Hepatocyte (in vitro differentiated cells): ENCODE results near the gene CEBPE. TPM values are rescaled to one million over a fixed set of nuclear protein-coding genes. Genes with fewer than 3 reads are reported as not detected.

Source experiments
- DNase-seq: peaks from one replicate; pipeline ENCODE4 v3.0.0-alpha.2; 2016; ENCODE audit warnings: low spot score
- H2AFZ ChIP-seq: fragments of 200-600 bp; sonication (generic); 2 replicates; pipeline ENCODE4 v1.6.0; 2016; ENCODE audit warnings: antibody characterized with exemption, mild to moderate bottlenecking
- H3K27ac ChIP-seq: fragments of 200-600 bp; sonication (generic); 2 replicates; pipeline ENCODE4 v1.5.1; 2016; ENCODE audit warnings: mild to moderate bottlenecking
- H3K27me3 ChIP-seq: fragments of 200-600 bp; sonication (generic); 2 replicates; pipeline ENCODE4 v1.6.1; 2016
- H3K36me3 ChIP-seq: fragments of 200-600 bp; sonication (generic); replicated peaks from 2 replicates; pipeline ENCODE4 v1.5.1; 2016; ENCODE audit warnings: low read depth; ENCODE audit not compliant: insufficient read depth
- H3K4me1 ChIP-seq: fragments of 200-600 bp; sonication (generic); 2 replicates; pipeline ENCODE4 v1.5.1; 2016; ENCODE audit warnings: mild to moderate bottlenecking, moderate library complexity; ENCODE audit not compliant: insufficient read depth
- H3K4me2 ChIP-seq: fragments of 200-600 bp; sonication (generic); 2 replicates; pipeline ENCODE4 v1.6.0; 2016
- H3K4me3 ChIP-seq: fragments of 200-600 bp; sonication (generic); 2 replicates; pipeline ENCODE4 v1.5.1; 2016; ENCODE audit warnings: mild to moderate bottlenecking
- H3K79me2 ChIP-seq: fragments of 200-600 bp; sonication (generic); 2 replicates; pipeline ENCODE4 v1.6.0; 2017; ENCODE audit warnings: mild to moderate bottlenecking
- H3K9me2 ChIP-seq: fragments of 200-600 bp; sonication (generic); replicated peaks from 2 replicates; pipeline ENCODE4 v1.6.0; 2017; ENCODE audit warnings: mild to moderate bottlenecking; ENCODE audit not compliant: insufficient read depth
- H3K9me3 ChIP-seq: fragments of 200-600 bp; sonication (generic); 2 replicates; pipeline ENCODE4 v1.5.1; 2016; ENCODE audit warnings: low read depth, mild to moderate bottlenecking
- H4K20me1 ChIP-seq: fragments of 200-600 bp; sonication (generic); 2 replicates; pipeline ENCODE4 v1.6.0; 2016; ENCODE audit warnings: mild to moderate bottlenecking; ENCODE audit not compliant: insufficient read depth, poor library complexity, severe bottlenecking
- CTCF ChIP-seq: fragments of 200-600 bp; sonication (generic); IDR thresholded peaks from 2 replicates; pipeline ENCODE4 v1.5.1; 2016; ENCODE audit warnings: antibody characterized with exemption, mild to moderate bottlenecking; ENCODE audit not compliant: poor library complexity
- EZH2 ChIP-seq: fragments of 200-600 bp; sonication (generic); IDR thresholded peaks from 2 replicates; pipeline ENCODE4 v1.6.1; 2016; ENCODE audit warnings: antibody characterized with exemption, mild to moderate bottlenecking, borderline replicate concordance
- EZH2phosphoT487 ChIP-seq: fragments of 200-600 bp; sonication (generic); IDR thresholded peaks from one replicate; pipeline ENCODE4 v1.6.1; 2018; ENCODE audit warnings: antibody characterized with exemption, mild to moderate bottlenecking, low read depth, moderate library complexity; ENCODE audit not compliant: unreplicated experiment, severe bottlenecking
- WGBS: methylation state at CpG from one replicate; pipeline ENCODE4 v1.1.6; 2016; ENCODE audit warnings: low lambda C conversion rate; ENCODE audit errors: missing lambda C conversion rate; 5-methylcytosine and 5-hydroxymethylcytosine counted together
- polyA plus RNA-seq: library from polyadenylated mRNA; unstranded; fragments of >200 nt; fragmentation: Nextera tagmentation; extraction: Ambion mirVana; gene quantifications from 2 replicates; pipeline ENCODE4 v1.2.1, GENCODE V29; 2016
- total RNA-seq: library from RNA; depleted of rRNA; stranded (reverse); fragments of >200 nt; gene quantifications from 2 replicates; pipeline ENCODE4 v1.2.3, GENCODE V29; 2014

The CEBPE gene
- total and polyA plus RNA-seq, 2 experiments from 2014 or later = not detected

- H4K20me1 ChIP-seq = no peaks in the 10 kb centered on the region
- peaks cover 10% of the 10 kb centered on the region for H3K4me1 ChIP-seq
- H3K36me3 ChIP-seq = no peaks in the 10 kb centered on the region
- 42% methylated on average over 6 of the region's 6 CpGs for WGBS
- H3K9me2 ChIP-seq = no peaks in the 10 kb centered on the region
- H3K4me3 ChIP-seq = no peak overlapping the region
- no peak overlapping the region for H2AFZ ChIP-seq
- no peak for TF ChIP-seq EZH2
- no peak for TF ChIP-seq CTCF
- no peak for TF ChIP-seq EZH2phosphoT487
- peak overlapping the region; percentile 23 for H3K4me2 ChIP-seq
- H3K9me3 ChIP-seq = no peaks in the 10 kb centered on the region
- peak; percentile 70 for DNase-seq
- H3K27ac ChIP-seq = peak overlapping the region; percentile 78
- no peaks in the 10 kb centered on the region for H3K27me3 ChIP-seq
- no peaks in the 10 kb centered on the region for H3K79me2 ChIP-seq
Measured at GRCh38 chr14:23121361-23121771, 2.3 kb upstream of the CEBPE start.

- no peaks in the 10 kb centered on the region for H4K20me1 ChIP-seq
- H3K4me2 ChIP-seq = peak overlapping the region; percentile 23
- H3K9me3 ChIP-seq = no peaks in the 10 kb centered on the region
- TF ChIP-seq EZH2phosphoT487 (no peak), CTCF (peak; percentile 100)
- H3K9me2 ChIP-seq = no peaks in the 10 kb centered on the region
- no peak overlapping the region for H3K4me3 ChIP-seq
- peak overlapping the region; percentile 78 for H3K27ac ChIP-seq
- H3K79me2 ChIP-seq = no peaks in the 10 kb centered on the region
- no peaks in the 10 kb centered on the region for H3K36me3 ChIP-seq
- peak; percentile 95 for DNase-seq
- H3K4me1 ChIP-seq = peaks cover 10% of the 10 kb centered on the region
- no peaks in the 10 kb centered on the region for H3K27me3 ChIP-seq
- H2AFZ ChIP-seq = no peak overlapping the region
- WGBS = 20% methylated on average over 9 of the region's 9 CpGs
Measured at GRCh38 chr14:23120541-23121251, 1.6 kb upstream of the CEBPE start.

- Histone ChIP-seq H3K27me3 (no peaks in the 10 kb centered on the region), H3K9me2 (no peaks in the 10 kb centered on the region), H2AFZ (no peak overlapping the region), H3K4me3 (no peak overlapping the region), H3K36me3 (no peaks in the 10 kb centered on the region), H3K4me1 (peaks cover 10% of the 10 kb centered on the region), H3K27ac (no peak overlapping the region), H3K9me3 (no peaks in the 10 kb centered on the region), H3K4me2 (no peak overlapping the region), H4K20me1 (no peaks in the 10 kb centered on the region), H3K79me2 (no peaks in the 10 kb centered on the region)
- 79% methylated on average over 16 of the region's 16 CpGs for WGBS
- DNase-seq = no peak
- TF ChIP-seq EZH2phosphoT487 (no peak), EZH2 (no peak), CTCF (no peak)
Measured at GRCh38 chr14:23119363-23120327, 590 bp upstream of the CEBPE start.
